ENCODE measurements around the gene CHAF1A. TPM values are rescaled to one million over a fixed set of nuclear protein-coding genes. Genes with fewer than 3 reads are reported as not detected.

The CHAF1A gene
- total RNA-seq, 1 experiment from 2014 or later = 19.0 TPM

DNA sequence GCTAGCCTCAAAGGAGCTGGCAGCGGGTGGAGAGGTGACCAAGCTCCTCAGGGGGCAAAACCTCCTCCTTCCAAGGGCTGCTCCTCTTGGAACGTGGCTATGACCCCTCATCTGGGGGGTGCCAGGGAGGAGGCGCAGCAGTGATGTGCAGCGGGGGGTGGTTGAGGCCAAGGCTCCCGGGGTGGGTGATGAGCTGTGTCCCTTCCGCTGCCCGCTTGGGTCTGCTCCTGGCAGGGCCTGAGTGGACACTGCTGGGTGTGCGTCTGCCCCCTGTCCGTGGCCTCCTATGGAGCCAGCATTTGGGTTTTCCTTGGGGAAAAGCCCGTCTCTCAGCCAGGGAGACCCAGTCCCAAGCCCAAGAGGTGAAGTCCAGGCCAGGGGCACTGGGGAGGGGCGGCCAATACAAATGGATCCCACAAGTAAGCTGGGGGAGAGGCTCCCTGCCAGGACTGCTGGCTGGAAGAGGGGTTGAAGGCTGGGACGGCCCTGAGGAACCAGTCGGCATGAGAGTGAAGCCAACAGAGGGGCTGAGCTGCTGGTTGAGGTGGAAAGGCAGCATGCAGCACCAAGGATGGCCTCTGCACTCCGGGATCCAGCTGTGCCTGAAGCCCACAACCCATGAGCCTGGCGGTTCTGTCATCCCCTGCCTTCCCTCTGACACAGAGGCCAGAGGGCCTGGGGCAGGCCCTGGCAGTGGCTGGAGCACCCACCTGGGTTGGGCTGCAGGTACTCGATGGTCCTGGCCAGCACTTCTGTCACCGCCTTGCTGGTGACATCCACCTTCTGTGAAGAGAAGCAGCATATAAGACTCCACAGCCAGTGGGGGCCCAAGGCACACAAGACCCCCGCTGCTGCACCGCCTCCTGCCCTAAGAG lies 36.4 kb upstream of the CHAF1A start:
- no peak for DNase-seq (ENCODE audit: low spot score)

DNA sequence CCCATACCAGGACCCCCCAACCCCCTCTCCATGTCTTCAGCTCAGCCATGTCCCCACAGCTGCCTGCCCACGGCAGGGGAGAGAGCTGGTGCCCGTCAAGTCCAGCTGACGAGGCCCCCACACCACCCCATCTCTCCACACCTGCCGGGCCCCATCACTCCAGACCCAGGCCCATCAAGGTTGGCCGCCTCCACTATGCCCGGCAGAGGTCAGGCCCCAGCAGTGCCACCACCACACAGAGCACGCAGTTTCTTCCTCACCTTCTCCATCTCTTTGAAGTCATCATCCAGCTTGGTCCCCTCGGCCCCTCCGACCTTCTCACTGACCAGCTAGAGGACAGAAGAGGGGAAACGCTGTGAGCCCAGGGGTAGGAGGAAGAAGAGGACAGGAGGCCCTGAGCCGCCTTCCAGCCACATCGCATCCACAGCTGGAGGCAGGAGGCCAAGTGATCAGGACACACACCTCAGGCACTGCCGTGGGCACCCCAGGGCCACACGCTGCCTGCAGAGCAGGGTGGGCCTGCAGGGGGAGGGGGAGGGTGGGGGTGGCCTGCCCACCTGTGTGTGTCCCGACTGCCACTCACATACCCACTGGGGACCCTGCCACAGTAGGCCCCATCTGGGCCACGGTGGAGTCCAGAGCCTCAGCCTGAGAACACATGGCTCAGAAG lies 35.6 kb upstream of the CHAF1A start:
- DNase-seq (ENCODE audit: low spot score) = no peak

DNA sequence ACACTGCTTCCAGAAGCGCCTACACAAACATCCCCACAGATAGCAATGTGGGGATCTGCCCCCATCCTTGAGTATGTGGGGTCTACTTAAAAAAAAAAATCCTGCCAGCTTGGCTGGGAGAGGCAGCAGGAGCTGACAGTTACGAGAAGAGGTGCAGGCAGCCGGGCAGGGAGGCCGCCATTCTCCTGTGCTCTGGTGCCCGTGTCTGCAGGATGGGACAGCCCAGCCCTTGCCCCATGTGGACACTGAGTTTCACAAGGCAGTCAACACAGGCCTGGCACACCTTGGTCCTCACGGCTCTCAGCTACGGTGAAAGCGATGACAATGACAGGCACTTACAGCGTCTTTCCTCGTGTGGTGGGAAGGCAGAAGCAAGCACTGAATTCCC lies 35.1 kb upstream of the CHAF1A start:
- DNase-seq (ENCODE audit: low spot score) = no peak

DNA sequence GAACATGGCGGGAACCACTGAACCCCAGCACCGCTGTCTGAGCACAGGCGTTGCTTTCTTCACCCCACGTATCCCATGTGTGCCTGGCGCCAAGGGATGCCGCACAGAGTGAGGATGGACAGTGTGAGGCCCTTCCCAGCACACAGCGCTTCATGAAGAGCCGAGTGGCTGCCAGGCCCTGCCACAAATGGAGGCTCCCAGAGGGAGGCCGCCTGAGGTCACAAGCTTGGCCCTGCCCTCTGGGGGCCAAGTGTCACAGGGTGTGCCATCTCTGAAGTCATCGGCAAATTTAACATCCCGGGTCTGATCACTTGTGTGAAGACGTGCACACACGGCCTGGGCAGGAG lies 34.7 kb upstream of the CHAF1A start:
- DNase-seq (ENCODE audit: low spot score) = no peak

DNA sequence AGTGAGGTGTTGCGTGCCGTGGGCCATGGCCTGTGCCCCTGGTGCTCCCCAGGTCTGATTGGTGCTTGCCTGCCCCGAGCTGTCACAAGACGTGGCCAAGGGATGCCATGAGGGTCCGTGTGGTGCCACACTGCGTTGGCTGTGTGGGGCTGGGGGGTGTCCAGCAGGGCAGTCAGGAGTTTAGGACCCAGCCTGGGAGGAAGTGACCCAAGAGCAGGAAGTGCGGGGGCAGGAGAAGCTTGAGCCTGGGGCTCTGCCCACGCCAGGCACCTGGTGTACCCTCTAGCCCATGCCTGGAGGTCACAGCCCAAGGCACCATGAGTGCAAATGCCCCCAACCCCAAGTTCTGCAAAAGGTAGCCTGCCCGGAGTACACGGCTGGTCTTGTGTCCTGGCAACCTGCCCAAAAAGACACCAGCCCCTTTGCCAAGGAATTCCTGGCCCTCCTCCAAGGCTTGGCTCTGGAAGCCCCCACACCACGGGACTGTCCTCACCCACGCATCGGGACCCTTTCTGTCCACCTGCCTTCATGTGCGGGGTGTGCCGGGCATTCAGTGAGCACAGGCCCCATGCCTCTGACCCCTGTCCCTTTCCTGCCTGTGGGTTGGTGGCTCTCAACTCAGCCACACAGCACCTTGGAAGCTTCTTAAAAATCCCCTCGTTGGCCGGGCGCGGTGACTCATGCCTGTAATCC lies 34.2 kb upstream of the CHAF1A start:
- no peak for DNase-seq (ENCODE audit: low spot score)

DNA sequence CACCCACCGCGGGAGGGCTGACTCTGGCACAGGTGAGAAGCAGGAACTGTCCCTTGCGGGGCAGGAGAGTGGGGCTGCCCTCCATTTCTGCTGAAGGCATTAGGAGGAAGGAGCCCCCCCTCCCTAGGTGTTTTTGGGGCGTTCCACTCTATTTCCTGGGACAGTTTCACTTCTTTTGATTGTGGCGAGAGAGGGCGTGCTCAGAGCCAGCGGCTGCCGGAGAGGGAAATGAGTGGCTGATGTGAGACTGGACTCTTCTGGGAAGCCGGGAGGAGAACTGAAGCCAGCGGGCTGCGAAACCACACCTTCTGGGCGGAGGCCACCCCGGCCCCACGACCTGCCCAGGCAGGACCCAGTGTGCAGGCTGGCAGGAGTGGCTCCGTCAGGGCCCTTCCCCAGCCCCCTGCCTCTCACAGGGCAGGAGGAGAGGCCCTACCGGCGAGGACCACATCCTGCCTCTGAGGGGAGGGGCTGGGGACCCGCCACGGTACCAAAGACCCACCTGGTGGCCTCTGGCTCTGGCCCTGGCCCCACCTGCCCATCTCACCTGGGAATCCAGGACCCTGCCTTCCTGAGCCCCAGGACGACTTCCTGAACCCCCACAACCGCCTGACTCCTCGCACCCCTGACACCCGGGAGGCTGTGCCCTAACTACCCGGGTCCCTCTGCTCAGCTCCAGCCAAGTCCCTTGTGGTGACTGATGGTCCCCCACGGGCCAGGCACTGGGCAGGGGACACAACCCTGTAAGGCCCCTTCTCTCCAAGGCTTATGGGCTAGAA lies 33.1 kb upstream of the CHAF1A start:
- DNase-seq (ENCODE audit: low spot score) = peak; percentile 82

DNA sequence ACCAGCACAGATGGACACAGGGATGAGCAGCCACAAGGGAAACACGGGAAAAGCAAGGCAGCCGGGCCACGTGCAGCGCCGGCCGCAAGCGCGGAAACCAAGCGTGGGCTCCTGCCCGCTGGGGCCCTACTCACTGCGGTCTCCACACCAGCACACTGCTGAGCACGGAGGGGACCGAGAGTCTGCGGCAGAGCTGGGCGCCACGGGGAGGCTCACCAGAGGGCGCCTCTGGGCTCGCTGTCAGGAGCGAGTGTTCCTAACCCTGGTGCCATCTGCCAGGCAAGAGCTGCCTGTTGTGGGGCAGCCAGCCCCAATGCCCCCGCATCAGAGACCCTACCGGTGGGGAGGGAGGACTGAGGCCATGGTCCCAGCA lies 32.6 kb upstream of the CHAF1A start:
- no peak for DNase-seq (ENCODE audit: low spot score)

DNA sequence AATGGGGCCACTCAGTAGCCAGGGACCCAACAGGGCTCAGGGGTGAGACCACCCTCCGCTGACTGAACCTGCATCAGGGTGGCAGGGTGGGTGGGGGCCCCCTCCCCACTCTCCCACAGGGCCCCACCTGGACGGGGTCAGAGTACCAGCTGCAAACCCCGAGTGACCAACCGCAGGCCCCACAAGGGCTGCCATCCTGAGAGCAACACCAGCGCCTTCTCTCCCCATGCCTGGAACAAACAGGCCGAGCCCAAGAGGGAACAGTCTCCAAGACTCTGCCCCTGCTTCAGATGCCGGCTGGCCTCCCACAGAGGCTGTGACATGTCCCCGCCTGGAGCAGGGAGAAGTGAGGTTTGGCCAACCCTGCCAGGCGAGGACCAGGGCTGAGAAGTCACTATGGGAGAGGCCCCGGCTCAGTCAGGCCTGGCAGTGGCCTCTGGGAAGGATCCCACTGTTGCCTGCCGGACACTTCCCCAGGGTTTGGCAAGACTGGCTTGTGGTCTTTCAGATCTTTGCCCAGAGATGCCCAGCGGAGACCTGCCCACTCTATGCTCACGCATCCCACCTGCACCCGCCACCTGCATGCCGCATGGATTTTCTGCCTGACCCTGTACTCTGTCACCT lies 31.9 kb upstream of the CHAF1A start:
- no peak for DNase-seq (ENCODE audit: low spot score)

DNA sequence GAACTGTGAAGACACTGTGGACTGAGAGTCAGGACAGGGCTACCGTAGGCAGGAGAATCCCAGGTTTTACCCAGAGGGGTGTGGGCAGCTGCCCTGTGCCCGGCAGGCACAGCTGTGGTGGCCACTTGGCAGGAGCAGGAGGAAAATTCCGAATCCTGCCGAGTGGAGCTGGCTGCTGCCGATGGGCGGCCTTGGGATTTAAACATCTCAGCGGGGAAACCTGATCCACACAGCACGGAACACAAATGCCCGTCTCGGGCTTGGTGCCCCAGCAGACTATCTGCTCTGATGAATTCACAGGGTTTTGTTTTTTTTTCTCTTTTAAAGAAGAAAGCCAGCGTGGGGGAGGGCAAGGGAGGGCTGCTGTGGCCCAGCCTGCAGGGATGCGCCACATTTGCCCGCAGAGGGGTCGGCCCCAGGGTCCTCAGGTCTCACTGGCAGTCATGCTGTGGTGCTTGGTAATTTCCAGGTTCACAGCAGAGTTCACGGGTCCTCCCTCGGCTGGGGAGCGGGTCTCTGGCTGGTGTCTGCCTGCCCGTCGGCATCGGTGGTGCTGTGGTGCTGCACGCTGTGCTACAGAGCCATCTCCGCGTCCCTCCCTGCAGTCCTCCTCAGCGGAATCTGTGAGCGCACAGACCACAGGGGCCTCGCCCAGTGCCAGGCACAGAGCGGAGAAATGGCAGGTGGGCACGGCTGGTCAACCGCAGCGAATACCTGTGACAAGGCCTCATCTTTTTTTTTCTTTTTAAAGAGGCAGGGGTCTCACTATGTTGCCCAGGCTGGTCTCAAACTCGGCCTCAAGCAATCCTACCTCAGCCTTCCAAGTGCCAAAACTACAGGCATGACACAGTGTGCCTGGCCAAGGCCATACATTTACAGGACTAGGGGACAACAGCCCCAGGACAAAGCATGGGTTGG lies 30.9 kb upstream of the CHAF1A start:
- no peak for DNase-seq (ENCODE audit: low spot score)

DNA sequence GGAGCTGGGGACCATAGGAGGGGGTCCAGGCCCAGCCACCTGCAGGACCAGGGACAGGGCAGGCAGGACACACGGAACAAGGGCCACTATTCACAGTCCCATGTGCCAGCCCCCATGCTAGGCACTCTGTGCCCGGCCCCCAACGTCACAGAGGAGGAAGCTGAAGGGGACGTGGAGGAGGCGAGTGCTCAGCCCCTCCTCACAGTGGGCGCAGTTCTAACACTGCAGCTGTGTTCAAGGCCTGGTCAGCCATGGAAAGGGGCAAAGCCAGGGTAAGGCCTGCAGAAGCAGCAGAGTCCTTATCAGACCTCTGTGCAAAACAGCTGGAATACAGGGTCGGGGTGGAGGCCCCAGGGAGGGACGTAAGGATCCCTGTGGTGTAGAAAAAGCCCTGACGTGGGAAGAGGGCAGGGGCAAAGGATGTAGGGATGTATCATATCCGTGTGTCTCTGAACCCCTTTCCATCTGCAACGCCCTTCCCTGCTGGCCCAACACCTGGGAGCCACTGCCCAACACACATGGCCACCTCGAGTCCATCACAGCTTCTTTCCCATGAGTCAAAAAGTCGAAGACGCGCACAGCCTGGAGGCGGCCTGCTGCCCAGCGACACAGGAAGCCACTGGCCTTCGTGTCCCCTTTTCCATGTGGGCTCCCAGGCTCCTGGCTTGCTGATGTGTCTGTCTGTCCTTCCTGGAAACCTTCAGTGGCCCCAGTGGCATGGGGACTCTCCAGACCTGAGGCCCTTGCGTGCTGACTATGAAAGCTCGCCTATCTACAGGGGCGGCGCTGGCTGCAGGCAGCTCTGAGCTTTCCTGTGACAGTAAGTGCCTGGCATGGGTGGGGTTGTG lies 30.1 kb upstream of the CHAF1A start:
- no peak for DNase-seq (ENCODE audit: low spot score)

DNA sequence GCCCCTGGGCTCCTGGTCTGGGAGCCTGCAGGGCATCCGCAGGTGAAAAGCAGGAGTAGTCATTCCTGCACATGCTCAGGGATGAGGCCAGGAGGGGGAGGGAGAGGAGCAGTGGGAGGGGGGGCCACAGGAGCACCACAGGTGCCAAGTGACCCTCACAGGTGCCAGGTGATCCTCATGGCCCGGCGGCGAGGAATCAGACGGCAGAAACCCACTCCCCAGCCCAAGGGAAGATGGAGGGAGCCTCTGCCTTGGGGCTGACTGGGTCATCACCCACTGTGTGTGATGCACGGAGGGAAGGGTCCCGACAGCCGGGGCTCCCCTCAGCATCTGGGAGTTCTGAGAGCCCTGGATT lies 29.4 kb upstream of the CHAF1A start:
- DNase-seq (ENCODE audit: low spot score) = no peak

DNA sequence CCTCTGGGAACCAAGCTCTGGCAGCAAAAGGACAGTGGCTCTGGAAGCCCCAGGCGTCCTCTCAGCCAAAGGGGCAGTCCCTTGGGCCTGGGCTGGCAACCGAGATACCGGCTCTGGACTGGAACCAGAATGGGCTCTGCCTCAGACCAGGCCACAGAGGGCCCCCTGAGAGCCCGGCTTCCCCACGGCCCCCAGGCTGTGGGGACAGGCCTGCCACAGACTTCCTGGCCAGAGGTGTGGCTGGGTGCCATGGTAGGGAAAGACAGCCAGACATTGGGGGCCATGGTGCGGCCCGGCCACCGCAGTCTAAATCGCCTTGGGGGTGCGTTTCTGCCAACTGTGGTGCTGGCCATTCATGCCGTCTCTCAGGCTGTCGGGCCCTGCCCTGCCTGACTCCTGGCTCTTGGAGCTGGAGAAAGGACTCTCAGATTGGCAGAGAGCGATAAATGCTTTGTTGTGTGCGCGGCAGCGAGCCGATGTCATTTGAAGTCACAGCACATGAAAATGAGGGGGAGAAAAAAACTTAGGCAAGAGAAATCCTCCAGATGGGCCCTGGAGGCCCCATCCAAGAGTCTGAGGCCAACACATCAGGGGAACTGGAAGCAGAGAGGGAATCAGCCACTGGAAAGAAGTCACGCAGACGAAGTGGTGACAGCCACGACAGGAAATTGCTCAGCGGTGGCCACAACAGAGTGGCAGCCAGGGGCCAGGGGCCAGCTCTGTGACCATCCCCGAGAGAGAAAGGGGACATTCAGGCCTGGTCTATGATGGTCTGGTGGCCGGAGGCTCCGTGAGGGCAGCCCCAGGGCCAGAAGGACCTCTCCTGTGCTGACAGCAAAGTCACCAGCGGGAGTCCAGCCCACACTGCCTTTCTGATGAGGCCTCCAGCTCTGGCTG lies 28.6 kb upstream of the CHAF1A start:
- peak; percentile 43 for DNase-seq (ENCODE audit: low spot score)

DNA sequence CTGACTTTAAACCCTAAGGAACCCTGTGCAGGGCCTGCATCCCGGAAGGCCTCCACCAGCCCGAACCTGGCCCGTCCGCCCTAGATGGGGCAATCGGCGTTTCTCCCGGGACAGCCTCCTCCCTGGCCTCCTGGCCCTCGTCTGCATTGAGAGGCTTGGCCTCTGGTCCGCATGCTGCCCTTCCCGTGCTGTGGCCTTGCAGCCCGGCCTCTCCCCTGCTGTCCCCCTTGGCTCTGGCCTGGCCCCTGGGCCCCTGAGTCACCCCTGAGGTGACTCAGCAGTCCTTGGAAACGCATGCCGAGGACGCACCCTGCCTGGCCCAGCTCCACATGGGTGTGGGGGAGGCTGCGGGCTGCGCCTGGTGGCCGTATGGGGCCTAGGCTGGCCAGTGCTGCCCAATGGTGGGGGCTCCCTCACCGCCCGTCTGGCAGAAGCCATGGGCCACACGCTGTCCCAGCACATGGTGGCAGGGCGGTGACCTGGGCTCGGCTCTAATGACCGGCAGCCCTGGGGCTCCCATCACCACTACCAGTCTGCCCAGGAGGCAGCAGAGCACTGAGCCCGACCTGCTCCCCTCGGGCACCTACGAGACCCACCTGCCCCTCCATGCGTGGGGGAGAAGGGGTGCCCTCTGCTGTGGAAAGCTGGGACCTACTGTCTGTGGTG lies 27.8 kb upstream of the CHAF1A start:
- peak; percentile 80 for DNase-seq (ENCODE audit: low spot score)

DNA sequence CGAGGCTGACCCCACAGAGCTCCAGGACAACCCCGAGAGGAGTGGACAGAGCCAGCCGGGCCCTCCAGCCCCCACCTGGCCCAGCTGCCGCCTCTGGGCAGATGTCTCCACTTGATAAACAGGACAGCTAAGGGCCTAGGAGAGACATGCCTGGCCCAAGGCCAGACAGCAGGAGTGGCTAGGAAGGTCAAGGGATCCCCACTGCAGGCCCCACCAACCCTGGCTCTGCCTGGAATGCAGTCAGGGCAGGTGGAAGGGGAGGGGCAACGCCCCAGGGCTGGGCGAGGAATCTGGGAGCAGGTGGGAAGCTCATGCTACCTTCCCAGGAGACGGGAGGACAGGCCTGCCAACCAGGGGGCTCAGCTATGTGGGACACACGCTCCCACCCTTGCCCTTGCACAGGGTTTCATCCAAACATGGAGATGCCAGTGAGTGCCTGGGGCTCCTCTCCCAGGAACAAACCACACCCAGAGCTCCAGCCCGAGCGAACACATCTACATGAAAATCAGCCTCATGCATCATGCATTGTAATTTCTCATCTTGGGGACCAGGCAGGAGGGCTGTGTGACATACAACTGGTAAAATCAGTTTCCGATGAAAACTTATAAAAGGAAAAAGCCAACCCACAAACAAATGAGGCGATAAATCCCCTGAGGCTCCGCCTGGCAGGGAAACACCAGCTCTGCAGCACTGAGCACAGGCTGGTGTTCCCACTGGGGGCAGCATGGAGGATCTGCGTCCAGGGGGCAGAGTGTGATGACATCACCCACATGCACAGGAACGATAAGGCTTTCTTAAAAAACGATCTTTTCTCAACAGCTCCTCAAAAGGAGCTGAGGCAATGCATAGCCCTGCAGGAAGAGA lies 27.0 kb upstream of the CHAF1A start:
- DNase-seq (ENCODE audit: low spot score) = peak; percentile 79

DNA sequence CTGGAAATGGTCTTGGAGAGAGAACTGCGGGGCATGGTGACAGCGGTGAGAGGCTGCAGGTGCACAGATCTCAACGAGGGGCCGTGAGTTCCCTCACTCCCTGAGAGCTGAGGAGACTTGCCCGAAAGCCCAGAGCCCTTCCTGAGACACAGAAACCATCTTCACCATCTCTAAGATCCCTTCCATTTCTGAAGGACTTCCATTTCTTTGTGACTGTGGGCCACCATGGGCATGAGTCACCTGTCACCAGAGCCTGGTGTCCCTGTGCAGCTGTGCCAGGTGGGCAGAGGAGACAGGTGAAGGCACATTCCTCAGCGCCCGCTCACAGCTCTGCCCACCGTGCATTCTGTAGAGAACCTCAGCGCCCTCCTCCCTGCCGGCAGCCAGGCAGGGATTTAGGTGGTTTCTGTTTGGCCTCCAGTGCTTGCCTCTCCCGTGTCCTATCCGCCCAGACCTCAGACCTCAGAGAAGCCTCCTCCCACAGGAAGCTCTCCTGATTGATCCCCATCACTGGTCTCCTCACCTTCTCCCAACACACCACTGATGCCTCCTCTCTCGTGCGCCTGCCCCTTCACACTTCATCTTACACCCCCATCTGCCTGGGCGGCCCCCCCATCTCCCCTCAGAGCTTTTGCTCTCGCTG lies 26.3 kb upstream of the CHAF1A start:
- no peak for DNase-seq (ENCODE audit: low spot score)

DNA sequence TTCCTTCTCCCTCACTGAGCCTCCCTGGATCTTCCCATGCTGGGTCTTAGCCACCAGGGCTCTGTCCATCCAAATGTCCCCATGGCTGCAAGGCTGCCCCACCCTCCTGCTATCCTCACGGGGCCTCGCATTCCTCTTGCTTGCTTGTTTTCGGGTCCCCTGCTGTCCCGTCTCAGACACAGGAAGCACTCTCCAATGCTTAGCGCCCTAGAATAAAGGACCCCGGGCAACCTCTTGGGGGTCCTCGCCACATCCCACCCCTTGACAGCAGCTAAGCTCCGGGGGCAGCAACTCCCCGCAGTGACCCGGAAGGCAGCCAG lies 25.8 kb upstream of the CHAF1A start:
- no peak for DNase-seq (ENCODE audit: low spot score)

Measured in H4 (cell line).